Measurements from ENCODE around the gene TM9SF3.

Gene TM9SF3

DNA sequence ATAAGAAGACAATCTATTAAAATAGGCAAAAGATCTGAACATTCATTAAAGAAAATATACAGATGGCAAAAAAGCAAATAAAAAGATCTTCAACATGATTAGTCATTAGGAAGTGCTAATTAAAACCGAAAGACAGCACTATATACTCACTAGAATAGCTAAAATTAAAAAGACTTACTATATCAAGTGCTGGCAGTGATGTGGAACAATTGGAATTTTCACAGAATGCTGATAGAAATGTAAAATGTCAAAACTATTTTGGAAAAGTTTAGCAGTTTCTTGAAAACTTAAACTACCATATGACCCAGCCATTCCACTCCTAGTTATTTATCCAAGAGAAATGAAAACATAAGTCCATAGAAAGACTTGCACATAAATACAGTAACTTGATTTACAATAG, 48.1 kb downstream of the TM9SF3 start:
- Histone ChIP-seq H2AFZ (ENCODE audit: low read length) (no peak overlapping the region), H3K9ac (ENCODE audit: low read length) (no peak overlapping the region), H3K79me2 (ENCODE audit: insufficient read depth, low read length) (no peaks in the 10 kb centered on the region), H3K4me3 (ENCODE audit: low read depth, low read length, poor library complexity, severe bottlenecking) (no peak overlapping the region), H3K27me3 (ENCODE audit: insufficient read depth, low read length) (no peaks in the 10 kb centered on the region), H3K36me3 (ENCODE audit: insufficient read depth, low read length) (peaks cover 43% of the 10 kb centered on the region), H3K4me1 (ENCODE audit: insufficient read depth, low read length, severe bottlenecking) (no peaks in the 10 kb centered on the region), H4K20me1 (ENCODE audit: insufficient read depth, low read length) (no peaks in the 10 kb centered on the region), H3K9me3 (ENCODE audit: low read length) (no peaks in the 10 kb centered on the region), H3F3A (ENCODE audit: insufficient read depth, low read length) (no peaks in the 10 kb centered on the region), H3K9me2 (ENCODE audit: low read depth, low read length) (no peaks in the 10 kb centered on the region), H3K4me2 (ENCODE audit: low read length) (no peak overlapping the region), H3K27ac (ENCODE audit: low read depth, low read length, poor library complexity, severe bottlenecking) (no peak overlapping the region)
- TF ChIP-seq EZH2 (IDR thresholded peaks at IDR 0.05; ENCODE audit: borderline replicate concordance, low read length), result no peak
- TF ChIP-seq, protein P1, sequence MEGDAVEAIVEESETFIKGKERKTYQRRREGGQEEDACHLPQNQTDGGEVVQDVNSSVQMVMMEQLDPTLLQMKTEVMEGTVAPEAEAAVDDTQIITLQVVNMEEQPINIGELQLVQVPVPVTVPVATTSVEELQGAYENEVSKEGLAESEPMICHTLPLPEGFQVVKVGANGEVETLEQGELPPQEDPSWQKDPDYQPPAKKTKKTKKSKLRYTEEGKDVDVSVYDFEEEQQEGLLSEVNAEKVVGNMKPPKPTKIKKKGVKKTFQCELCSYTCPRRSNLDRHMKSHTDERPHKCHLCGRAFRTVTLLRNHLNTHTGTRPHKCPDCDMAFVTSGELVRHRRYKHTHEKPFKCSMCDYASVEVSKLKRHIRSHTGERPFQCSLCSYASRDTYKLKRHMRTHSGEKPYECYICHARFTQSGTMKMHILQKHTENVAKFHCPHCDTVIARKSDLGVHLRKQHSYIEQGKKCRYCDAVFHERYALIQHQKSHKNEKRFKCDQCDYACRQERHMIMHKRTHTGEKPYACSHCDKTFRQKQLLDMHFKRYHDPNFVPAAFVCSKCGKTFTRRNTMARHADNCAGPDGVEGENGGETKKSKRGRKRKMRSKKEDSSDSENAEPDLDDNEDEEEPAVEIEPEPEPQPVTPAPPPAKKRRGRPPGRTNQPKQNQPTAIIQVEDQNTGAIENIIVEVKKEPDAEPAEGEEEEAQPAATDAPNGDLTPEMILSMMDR (IDR thresholded peaks at IDR 0.05; ENCODE audit: low read length), result no peak

DNA sequence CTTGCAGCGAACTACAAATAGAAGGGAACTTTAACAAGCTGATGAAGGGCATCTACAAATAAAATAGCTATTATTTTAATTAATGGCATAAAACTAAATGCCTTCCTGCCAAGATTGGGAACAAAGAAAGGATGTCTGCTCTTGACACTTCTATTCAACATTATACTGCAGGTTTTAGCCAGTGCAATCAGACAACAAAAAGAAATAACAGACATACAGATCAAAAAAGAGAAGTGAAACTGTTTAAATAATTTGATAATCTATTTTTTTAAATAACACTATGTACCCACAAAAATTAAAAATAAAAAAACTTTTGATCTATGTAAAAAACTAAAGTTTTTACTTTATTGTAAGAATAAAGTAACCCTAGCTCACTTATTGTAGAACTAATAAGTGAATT, 50.7 kb downstream of the TM9SF3 start:
- H3K9ac ChIP-seq (ENCODE audit: low read length), result no peak overlapping the region
- no peaks in the 10 kb centered on the region for H3F3A ChIP-seq (ENCODE audit: insufficient read depth, low read length)
- no peak overlapping the region for H3K4me2 ChIP-seq (ENCODE audit: low read length)
- H4K20me1 ChIP-seq (ENCODE audit: insufficient read depth, low read length), result no peaks in the 10 kb centered on the region
- no peaks in the 10 kb centered on the region for H3K9me2 ChIP-seq (ENCODE audit: low read depth, low read length)
- H3K27me3 ChIP-seq (ENCODE audit: insufficient read depth, low read length), result no peaks in the 10 kb centered on the region
- H3K4me1 ChIP-seq (ENCODE audit: insufficient read depth, low read length, severe bottlenecking), result no peaks in the 10 kb centered on the region
- H3K9me3 ChIP-seq (ENCODE audit: low read length), result no peaks in the 10 kb centered on the region
- H3K79me2 ChIP-seq (ENCODE audit: insufficient read depth, low read length), result no peaks in the 10 kb centered on the region
- no peak overlapping the region for H3K27ac ChIP-seq (ENCODE audit: low read depth, low read length, poor library complexity, severe bottlenecking)
- no peak for TF ChIP-seq EZH2 (IDR thresholded peaks at IDR 0.05; ENCODE audit: borderline replicate concordance, low read length)
- TF ChIP-seq, protein P1 (IDR thresholded peaks at IDR 0.05; ENCODE audit: low read length), result no peak
- peaks cover 34% of the 10 kb centered on the region for H3K36me3 ChIP-seq (ENCODE audit: insufficient read depth, low read length)
- no peak overlapping the region for H2AFZ ChIP-seq (ENCODE audit: low read length)
- no peak overlapping the region for H3K4me3 ChIP-seq (ENCODE audit: low read depth, low read length, poor library complexity, severe bottlenecking)

DNA sequence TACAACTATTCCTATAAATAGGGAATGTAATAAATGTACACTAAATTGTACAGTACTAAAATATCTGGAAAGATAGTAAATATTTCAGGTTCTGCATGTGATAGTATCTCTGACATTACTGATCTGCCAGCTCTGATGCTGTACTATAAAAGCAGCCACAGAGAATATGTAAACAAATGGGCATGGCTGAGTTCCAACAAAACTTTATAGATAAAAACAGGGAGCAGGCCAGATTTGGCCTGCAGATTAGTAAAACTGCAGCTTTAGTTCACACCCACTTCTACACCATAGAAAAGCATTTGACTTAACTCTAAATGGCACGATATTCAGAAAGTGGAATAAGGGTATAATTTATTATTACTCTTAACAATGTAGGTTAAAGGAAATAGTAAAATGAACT, 54.3 kb downstream of the TM9SF3 start:
- peaks cover 31% of the 10 kb centered on the region for H3K36me3 ChIP-seq (ENCODE audit: insufficient read depth, low read length)
- H3K9me3 ChIP-seq (ENCODE audit: low read length), result no peaks in the 10 kb centered on the region
- H3K27ac ChIP-seq (ENCODE audit: low read depth, low read length, poor library complexity, severe bottlenecking), result no peak overlapping the region
- H3K27me3 ChIP-seq (ENCODE audit: insufficient read depth, low read length), result no peaks in the 10 kb centered on the region
- TF ChIP-seq EZH2 (IDR thresholded peaks at IDR 0.05; ENCODE audit: borderline replicate concordance, low read length), result no peak
- TF ChIP-seq, protein P1 (IDR thresholded peaks at IDR 0.05; ENCODE audit: low read length), result no peak
- H2AFZ ChIP-seq (ENCODE audit: low read length), result no peak overlapping the region
- no peak overlapping the region for H3K9ac ChIP-seq (ENCODE audit: low read length)
- H3K4me2 ChIP-seq (ENCODE audit: low read length), result no peak overlapping the region
- H3F3A ChIP-seq (ENCODE audit: insufficient read depth, low read length), result no peaks in the 10 kb centered on the region
- no peaks in the 10 kb centered on the region for H3K9me2 ChIP-seq (ENCODE audit: low read depth, low read length)
- no peaks in the 10 kb centered on the region for H4K20me1 ChIP-seq (ENCODE audit: insufficient read depth, low read length)
- H3K4me1 ChIP-seq (ENCODE audit: insufficient read depth, low read length, severe bottlenecking), result no peaks in the 10 kb centered on the region
- H3K4me3 ChIP-seq (ENCODE audit: low read depth, low read length, poor library complexity, severe bottlenecking), result no peak overlapping the region
- H3K79me2 ChIP-seq (ENCODE audit: insufficient read depth, low read length), result no peaks in the 10 kb centered on the region
